Psoas muscle (tissue), 8 donors: Measurements from ENCODE around the gene ACY1. TPM values are rescaled to one million over a fixed set of nuclear protein-coding genes. Genes with fewer than 3 reads are reported as not detected.

Experiments used
- ATAC-seq, 4 donors: fragments of 200-7000 bp; cut with Tn5 transposase; one replicate each; pipeline ENCODE4 v1.9.1; 2020; ENCODE audit warnings: moderate library complexity in 3 of 4, mild to moderate bottlenecking in 2 of 4
- DNase-seq, 2 donors: peaks; one replicate each; pipeline ENCODE4 v3.0.0-alpha.2; 2020
- H3K27ac ChIP-seq: fragments of 200-600 bp; one replicate; pipeline ENCODE4 v1.8.0; 2022
- H3K27me3 ChIP-seq, 3 donors: fragments of 200-600 bp in 1 of 3; one replicate each; pipeline versions ENCODE4 v1.6.1 to v1.8.0; 2013 to 2022; ENCODE audit warnings: low read length in 2 of 3, mild to moderate bottlenecking in 2 of 3, moderate library complexity in 1 of 3; ENCODE audit not compliant: insufficient read depth in 3 of 3
- H3K36me3 ChIP-seq, 2 donors: fragments of 200-600 bp in 1 of 2; one replicate each; pipeline versions ENCODE4 v1.6.1 to v1.8.0; 2013 to 2022; ENCODE audit warnings: low read depth in 1 of 2, mild to moderate bottlenecking in 1 of 2, moderate library complexity in 1 of 2; ENCODE audit not compliant: insufficient read depth in 1 of 2
- H3K4me1 ChIP-seq: fragments of 200-600 bp; one replicate; pipeline ENCODE4 v1.8.0; 2022
- H3K4me3 ChIP-seq: fragments of 200-600 bp; one replicate; pipeline ENCODE4 v1.8.0; 2022; ENCODE audit warnings: mild to moderate bottlenecking
- H3K9me3 ChIP-seq: fragments of 200-600 bp; one replicate; pipeline ENCODE4 v1.8.0; 2022
- WGBS, 3 donors: extraction: QIAGEN DNeasy Blood & Tissue Kit; methylation state at CpG; one replicate each; pipeline versions ENCODE4 v1.1.6 to v1.1.7; 2013; 5-methylcytosine and 5-hydroxymethylcytosine counted together
- intact Hi-C, 2 donors: fragments of 100-400 bp; cut with DNase I; formaldehyde crosslinking; loops; one replicate each; pipeline versions ENCODE4 v1.11.0 to v1.14.2; 2022
- polyA plus RNA-seq, 3 donors: library from polyadenylated mRNA; stranded (reverse); fragments of 200-250 nt; gene quantifications; one replicate each; pipeline ENCODE4 v1.2.3, GENCODE V29; 2013
- total RNA-seq, 4 donors: library from RNA; stranded (reverse); fragmentation: NEBNext Ultra II Directional in 2 of 4; extraction: Animal tissue kit (Norgen Biotek cat#: 25700) in 2 of 4; gene quantifications; one replicate each; pipeline versions ENCODE4 v1.2.1 to v1.2.4, GENCODE V29; 2021 to 2023
- TF ChIP-seq, protein P1 (sequence below): fragments of 200-600 bp; IDR thresholded peaks from one replicate; pipeline ENCODE4 v1.8.0; 2022; ENCODE audit warnings: antibody characterized with exemption
- donor health status: healthy with polysubstance abuse.
- donor health status: DM: no; HTN: no; CAD: no; lungs with moderate emphysema.
- donor health status: Bipolar disorder and iron deficiency.
- donor health status: healthy.
- donor health status: DM: yes; HTN: yes; CAD: no.
- donor health status: DM: no; HTN: no; CAD: no.
- donor health status: DM: no; HTN: no; CAD: no.
- donor health status: DM: yes; HTN: yes; CAD: no.

ACY1 gene
- total and polyA plus RNA-seq, 7 donors, result 19.9 to 59.3 (median 37.6) TPM

GRCh38 chr3:52036829-52037228, 53.5 kb downstream of the ACY1 start:
- Histone ChIP-seq H3K4me1 (peaks cover 28% of the 10 kb centered on the region), H3K27ac (no peak overlapping the region), H3K9me3 (no peaks in the 10 kb centered on the region), H3K36me3 (no peaks in the 10 kb centered on the region), H3K27me3 (no peaks in the 10 kb centered on the region), H3K4me3 (no peak overlapping the region)
- ATAC-seq, result no peak
- intact Hi-C loops, result no loop called here
- 55 to 73% (median 61%) methylated on average over 5 of the region's 5 CpGs for WGBS, 3 donors
- DNase-seq, result no peak
- TF ChIP-seq, protein P1, sequence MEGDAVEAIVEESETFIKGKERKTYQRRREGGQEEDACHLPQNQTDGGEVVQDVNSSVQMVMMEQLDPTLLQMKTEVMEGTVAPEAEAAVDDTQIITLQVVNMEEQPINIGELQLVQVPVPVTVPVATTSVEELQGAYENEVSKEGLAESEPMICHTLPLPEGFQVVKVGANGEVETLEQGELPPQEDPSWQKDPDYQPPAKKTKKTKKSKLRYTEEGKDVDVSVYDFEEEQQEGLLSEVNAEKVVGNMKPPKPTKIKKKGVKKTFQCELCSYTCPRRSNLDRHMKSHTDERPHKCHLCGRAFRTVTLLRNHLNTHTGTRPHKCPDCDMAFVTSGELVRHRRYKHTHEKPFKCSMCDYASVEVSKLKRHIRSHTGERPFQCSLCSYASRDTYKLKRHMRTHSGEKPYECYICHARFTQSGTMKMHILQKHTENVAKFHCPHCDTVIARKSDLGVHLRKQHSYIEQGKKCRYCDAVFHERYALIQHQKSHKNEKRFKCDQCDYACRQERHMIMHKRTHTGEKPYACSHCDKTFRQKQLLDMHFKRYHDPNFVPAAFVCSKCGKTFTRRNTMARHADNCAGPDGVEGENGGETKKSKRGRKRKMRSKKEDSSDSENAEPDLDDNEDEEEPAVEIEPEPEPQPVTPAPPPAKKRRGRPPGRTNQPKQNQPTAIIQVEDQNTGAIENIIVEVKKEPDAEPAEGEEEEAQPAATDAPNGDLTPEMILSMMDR, result no peak

- ATAC-seq, result no peak
- H3K36me3 ChIP-seq, result no peaks in the 10 kb centered on the region
- no peaks in the 10 kb centered on the region for H3K27me3 ChIP-seq
- H3K4me3 ChIP-seq, result no peak overlapping the region
- WGBS, 3 donors, result 86 to 95% (median 89%) methylated on average over 4 of the region's 4 CpGs
- H3K27ac ChIP-seq, result no peak overlapping the region
- TF ChIP-seq, protein P1, result no peak
- peaks cover 28% of the 10 kb centered on the region for H3K4me1 ChIP-seq
- intact Hi-C loops, result no loop called here
- H3K9me3 ChIP-seq, result no peaks in the 10 kb centered on the region
- DNase-seq, result no peak
These were observed 54.0 kb downstream of the ACY1 start for GRCh38 chr3:52037291-52037690.

DNA sequence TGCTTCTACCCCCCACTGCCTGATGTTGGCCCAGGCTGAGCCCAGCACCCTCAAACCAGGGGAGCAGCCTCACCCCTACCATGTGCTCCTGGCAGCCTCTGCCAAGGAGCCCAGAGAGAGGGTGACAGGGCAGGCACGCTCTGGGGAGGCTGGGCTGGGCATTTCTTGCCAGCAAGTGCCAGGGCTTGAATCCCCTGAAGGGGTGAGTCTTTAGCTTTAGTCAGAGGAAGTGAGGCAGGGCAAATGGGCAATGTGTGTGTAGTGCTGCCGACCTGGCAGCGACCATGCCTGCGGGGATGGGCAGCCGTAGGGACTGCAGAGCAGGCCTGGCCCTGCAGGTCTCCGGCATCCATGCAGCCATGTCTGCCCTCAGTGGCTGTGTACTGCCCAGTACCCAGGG, 54.9 kb downstream of the ACY1 start:
- H3K27ac ChIP-seq, result no peak overlapping the region
- H3K4me3 ChIP-seq, result no peak overlapping the region
- no peak for ATAC-seq
- 75 to 88% (median 87%) methylated on average over 6 of the region's 6 CpGs for WGBS, 3 donors
- intact Hi-C loops, result no loop called here
- H3K27me3 ChIP-seq, result no peaks in the 10 kb centered on the region
- H3K9me3 ChIP-seq, result no peaks in the 10 kb centered on the region
- DNase-seq, result no peak
- H3K36me3 ChIP-seq, result no peaks in the 10 kb centered on the region
- H3K4me1 ChIP-seq, result peaks cover 18% of the 10 kb centered on the region
- TF ChIP-seq, protein P1, result no peak

Other genes with a start within 250 kb of the ACY1 start
- not detected for gene IQCF6, start 204.3 kb upstream of the ACY1 start, total RNA-seq
- not detected for gene IQCF6, start 204.3 kb upstream of the ACY1 start, polyA plus RNA-seq
- gene IQCF2, start 121.9 kb upstream of the ACY1 start, total RNA-seq, result not detected
- not detected for gene IQCF2, start 121.9 kb upstream of the ACY1 start, polyA plus RNA-seq
- gene IQCF5, start 107.9 kb upstream of the ACY1 start, total RNA-seq, result not detected
- gene IQCF5, start 107.9 kb upstream of the ACY1 start, polyA plus RNA-seq, result not detected
- not detected for gene IQCF1, start 80.2 kb upstream of the ACY1 start, total RNA-seq
- not detected for gene IQCF1, start 80.2 kb upstream of the ACY1 start, polyA plus RNA-seq
- 10 to 100 TPM; 19.9 to 28.2 (median 26.3) TPM for gene RRP9, start 41.6 kb upstream of the ACY1 start, total RNA-seq
- gene RRP9, start 41.6 kb upstream of the ACY1 start, polyA plus RNA-seq, result 10 to 100 TPM; 32.6 to 61.4 (median 36.9) TPM
- gene PARP3, start 41.2 kb upstream of the ACY1 start, total RNA-seq, result 10 to 100 TPM in 3 of 4 donors, 1 to 10 TPM in 1; 10.0 to 15.8 (median 13.1) TPM
- 10 to 100 TPM in 1 of 3 donors, 1 to 10 TPM in 2; 5.2 to 11.3 (median 9.9) TPM for gene PARP3, start 41.2 kb upstream of the ACY1 start, polyA plus RNA-seq
- gene GPR62, start 28.2 kb upstream of the ACY1 start, total RNA-seq, result under 1 TPM; 0.16 to 0.65 (median 0.32) TPM
- under 1 TPM; 0.04 to 0.93 (median 0.07) TPM for gene GPR62, start 28.2 kb upstream of the ACY1 start, polyA plus RNA-seq
- gene PCBP4, start 16.1 kb upstream of the ACY1 start, total RNA-seq, result 100 to 1,000 TPM; 117 to 161 (median 126) TPM
- 100 to 1,000 TPM in 1 of 3 donors, 10 to 100 TPM in 2; 36.0 to 133 (median 60.7) TPM for gene PCBP4, start 16.1 kb upstream of the ACY1 start, polyA plus RNA-seq
- 10 to 100 TPM in 3 of 4 donors, 1 to 10 TPM in 1; 9.5 to 15.9 (median 15.5) TPM for gene ABHD14B, start 9.5 kb upstream of the ACY1 start, total RNA-seq
- gene ABHD14B, start 9.5 kb upstream of the ACY1 start, polyA plus RNA-seq, result 10 to 100 TPM; 11.7 to 24.8 (median 12.3) TPM
- gene ABHD14A, start 8.5 kb upstream of the ACY1 start, total RNA-seq, result 10 to 100 TPM; 11.2 to 22.9 (median 15.4) TPM
- 10 to 100 TPM; 26.4 to 40.6 (median 29.1) TPM for gene ABHD14A, start 8.5 kb upstream of the ACY1 start, polyA plus RNA-seq
- gene RPL29, start 12.4 kb downstream of the ACY1 start, total RNA-seq, result 1,000 to 10,000 TPM; 1,113 to 1,294 (median 1,226) TPM
- gene RPL29, start 12.4 kb downstream of the ACY1 start, polyA plus RNA-seq, result 1,000 to 10,000 TPM; 2,395 to 2,767 (median 2,598) TPM
- gene DUSP7, start 73.0 kb downstream of the ACY1 start, total RNA-seq, result 10 to 100 TPM in 3 of 4 donors, 1 to 10 TPM in 1; 9.7 to 31.9 (median 17.1) TPM
- 10 to 100 TPM in 2 of 3 donors, 1 to 10 TPM in 1; 7.4 to 27.6 (median 15.7) TPM for gene DUSP7, start 73.0 kb downstream of the ACY1 start, polyA plus RNA-seq
- gene POC1A, start 170.9 kb downstream of the ACY1 start, total RNA-seq, result 1 to 10 TPM; 1.1 to 3.2 (median 1.6) TPM
- gene POC1A, start 170.9 kb downstream of the ACY1 start, polyA plus RNA-seq, result 1 to 10 TPM in 2 of 3 donors, under 1 TPM in 1; 0.87 to 2.9 (median 2.1) TPM
- 10 to 100 TPM; 50.1 to 89.4 (median 68.1) TPM for gene ALAS1, start 214.6 kb downstream of the ACY1 start, total RNA-seq
- gene ALAS1, start 214.6 kb downstream of the ACY1 start, polyA plus RNA-seq, result 100 to 1,000 TPM in 2 of 3 donors, 10 to 100 TPM in 1; 75.2 to 138 (median 121) TPM
- gene TLR9, start 242.1 kb downstream of the ACY1 start, total RNA-seq, result under 1 TPM in 3 of 4 donors, not detected in 1; 0.34 to 0.55 (median 0.41) TPM
- gene TLR9, start 242.1 kb downstream of the ACY1 start, polyA plus RNA-seq, result under 1 TPM; 0.04 to 0.14 (median 0.08) TPM